Measurements from ENCODE around the gene CDHR1.

CDHR1 gene

DNA sequence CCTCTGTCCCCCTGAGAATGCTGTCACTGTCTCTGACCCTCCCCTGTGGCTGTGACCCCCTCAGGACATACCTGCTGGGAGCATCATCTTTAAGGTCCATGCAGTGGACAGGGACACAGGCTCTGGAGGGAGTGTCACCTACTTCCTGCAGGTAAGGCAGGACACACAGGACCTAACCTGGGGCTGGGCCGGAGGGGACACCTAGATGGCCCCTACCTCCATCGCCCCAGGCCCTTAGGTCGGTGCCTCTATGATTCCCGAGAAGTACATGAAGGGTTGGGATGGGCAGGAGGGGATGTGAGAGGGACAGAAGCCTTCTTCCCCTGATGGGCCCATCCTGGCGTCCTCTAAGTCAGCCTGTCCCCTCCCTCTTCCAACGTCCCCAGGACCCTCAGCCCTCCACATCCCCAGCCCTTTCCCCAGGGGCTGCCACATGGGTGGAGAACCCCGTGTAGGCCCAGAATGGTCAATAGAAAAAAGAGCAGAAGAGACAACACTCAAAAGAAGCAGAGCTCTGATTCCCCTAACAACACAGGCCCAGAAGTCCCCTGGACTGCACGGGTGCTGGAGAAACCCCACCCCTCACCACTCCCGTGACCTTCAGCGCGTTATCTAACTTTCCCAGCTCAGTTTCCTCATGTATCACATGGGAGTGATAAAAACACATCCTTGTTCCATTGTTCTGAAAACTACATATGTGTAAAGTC lies 6.4 kb downstream of the CDHR1 start:
- DNase-seq (ENCODE audit: low spot score) = no peak

DNA sequence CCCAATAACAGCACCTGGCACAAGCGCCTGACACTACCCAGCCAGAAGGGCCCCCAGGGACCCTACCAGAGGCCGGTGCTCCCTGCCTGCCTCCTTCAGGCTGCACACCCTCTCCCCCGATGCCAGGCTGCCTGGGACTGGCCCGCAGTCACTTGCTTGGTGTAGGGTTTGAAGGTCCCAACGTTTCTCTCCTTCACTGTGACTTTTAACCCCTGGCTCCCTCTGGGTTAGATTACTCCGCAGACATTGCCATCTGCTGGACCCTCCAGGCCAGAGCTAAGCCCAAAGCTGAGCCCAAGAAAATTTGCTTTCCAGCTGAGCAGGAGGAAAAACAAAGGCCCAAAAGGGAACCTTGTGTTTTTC lies 6.9 kb downstream of the CDHR1 start:
- no peak for DNase-seq (ENCODE audit: low spot score)

DNA sequence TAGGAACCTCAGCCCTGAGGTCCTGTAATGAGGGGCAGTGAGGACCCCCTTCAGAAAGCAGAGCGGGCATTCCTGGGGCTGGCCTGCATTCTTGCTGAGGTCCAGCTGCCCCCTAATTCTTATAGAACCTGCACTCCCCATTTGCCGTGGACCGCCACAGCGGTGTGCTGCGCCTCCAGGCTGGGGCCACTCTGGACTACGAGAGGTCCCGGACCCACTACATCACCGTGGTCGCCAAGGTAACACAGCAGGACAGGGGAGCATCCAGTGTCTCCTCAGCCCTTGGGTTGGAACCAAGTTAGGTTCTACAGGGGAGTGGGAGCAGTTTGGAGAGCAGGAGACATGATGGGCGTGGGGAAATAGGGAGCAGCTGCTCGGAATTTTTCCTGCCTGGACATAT lies 7.3 kb downstream of the CDHR1 start:
- DNase-seq (ENCODE audit: low spot score) = no peak

DNA sequence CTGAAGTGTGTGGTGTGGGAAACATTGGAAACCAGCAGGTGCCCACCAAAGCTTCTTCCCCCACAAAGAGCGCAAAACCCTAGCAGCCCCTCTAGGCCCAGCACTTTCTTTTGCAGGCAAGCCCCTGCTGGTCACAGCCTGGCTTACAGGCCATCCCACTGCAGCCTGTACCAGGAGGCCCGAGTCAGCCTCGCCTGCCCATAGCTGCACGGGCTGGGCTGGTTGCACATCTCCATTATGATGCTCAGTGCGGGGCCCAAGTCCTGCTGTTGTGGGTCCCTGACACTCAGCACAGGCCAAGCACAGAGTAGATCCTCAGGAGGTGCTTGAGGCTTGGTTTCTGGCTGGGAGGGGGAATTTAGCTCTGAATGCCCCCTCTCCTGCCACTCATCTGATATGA lies 8.0 kb downstream of the CDHR1 start:
- DNase-seq (ENCODE audit: low spot score) = no peak

DNA sequence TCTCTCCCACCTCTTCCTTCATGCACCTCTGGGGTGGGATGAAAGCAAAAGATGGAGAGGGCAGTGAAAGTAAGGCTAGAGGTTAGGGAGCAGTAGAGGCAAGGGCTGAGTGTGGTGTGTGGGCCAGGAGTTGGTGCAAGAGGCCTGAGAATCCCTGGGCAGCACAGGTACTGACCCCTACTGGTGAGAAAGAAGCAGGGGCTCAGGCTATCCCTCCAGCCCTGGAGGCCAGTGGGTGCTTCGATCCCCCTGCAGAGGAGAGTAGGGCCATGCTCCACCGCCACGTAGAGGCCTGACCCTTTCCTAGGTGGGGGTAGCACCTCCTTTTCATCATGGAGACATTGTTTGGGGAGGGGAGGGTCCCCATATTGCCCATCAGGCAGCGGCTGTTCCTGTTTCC lies 9.8 kb downstream of the CDHR1 start:
- no peak for DNase-seq (ENCODE audit: low spot score)

DNA sequence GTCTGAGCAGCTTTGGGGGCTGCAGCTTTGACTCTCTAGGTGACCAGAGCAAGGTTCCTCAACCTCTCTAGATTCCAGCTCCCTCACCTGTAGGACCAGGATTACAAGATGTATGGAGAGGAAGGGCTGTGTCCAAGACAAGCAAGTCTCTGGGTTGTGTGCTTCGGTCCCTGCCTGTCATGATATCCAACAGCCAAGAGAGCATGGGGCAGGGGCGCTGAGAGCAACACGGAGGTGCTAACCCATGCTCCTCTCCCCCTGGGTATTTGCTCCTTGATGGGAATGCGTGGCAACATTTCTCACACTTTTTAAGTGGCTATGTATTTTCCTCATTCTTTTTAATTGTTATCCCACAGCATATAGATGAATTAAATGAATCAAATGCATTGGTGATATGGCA lies 10.3 kb downstream of the CDHR1 start:
- DNase-seq (ENCODE audit: low spot score) = no peak

DNA sequence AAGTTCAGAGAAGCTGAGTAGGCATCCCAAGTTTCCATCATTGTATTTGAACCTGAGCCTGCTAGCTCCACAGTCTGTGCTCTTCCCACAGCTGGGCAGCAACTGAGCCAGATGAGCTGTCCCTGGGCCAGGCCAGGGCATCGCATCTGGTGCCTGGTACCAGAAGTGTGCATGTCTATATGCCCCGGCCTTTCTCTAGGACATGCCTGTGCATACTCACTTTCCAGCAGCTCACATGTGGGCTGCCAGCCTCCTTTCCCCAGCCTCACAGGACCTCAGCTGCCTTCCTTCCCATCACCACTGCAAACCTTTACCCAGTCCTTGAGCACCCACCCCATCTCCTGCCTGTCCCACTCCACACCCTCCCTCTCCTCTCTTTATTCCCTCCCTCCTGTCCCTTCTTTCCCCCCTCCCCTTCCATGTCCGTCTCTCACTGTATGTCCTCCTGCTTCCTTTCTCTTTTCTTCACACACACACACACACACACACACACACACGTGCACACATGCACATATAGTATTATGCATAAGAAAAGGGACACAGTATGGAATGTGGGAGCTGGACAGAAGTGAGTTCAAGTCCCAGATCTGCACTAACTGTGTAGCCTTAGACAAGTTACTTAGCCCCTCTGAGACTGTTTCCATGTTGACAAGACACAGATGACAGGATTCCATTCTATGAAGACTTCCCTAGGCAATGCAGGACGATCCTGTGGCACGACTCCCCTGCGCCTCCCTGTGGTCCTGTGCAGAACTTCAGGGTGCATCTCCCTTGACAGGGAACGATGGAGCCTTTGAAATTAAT lies 10.9 kb downstream of the CDHR1 start:
- peak; percentile 56 for DNase-seq (ENCODE audit: low spot score)

DNA sequence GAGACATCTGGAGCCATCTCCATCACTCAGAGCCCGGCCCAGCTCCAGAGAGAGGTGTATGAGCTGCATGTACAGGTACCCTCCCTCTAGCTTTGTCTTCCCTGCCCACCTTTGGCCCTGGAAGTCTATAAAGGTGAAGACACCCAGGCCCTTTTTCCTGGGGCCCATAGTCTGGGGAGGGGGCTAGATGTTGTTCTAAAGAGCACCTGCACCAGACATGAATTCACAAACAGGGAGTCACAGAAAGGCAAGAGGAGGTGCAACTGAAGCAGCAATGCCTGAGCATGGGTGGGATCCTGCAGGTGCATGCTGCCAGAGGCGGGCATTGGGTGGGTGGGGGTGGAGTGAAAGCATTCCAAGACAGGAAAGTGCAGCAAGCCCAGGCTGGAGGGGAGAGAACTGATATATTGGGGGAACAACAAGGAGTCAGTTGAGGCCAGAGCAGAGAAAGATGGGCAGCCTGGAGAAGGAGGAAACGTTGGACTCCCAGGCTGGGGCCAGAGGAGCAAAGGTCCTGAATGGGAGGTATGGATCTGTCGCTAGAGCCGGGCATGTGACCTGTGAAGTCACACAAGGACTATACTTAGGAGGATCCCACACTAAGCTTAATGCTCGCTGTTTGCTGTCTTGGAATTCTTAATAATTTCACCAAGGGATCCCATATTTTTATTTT lies 11.7 kb downstream of the CDHR1 start:
- no peak for DNase-seq (ENCODE audit: low spot score)

DNA sequence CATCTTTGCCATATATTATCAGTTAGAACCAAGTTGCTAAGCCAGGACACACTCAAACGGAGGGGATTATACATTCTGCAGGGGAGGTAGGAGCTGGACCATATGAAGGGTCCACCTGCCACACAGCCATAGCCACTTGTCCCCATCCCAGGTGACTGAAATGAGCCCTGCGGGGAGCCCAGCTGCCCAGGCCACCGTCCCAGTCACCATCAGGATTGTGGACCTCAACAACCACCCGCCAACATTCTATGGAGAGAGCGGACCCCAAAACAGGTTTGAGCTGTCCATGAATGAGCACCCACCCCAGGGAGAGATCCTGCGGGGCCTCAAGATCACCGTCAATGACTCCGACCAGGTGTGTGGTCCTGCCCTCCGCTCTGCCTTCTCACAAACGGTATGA lies 13.7 kb downstream of the CDHR1 start:
- no peak for DNase-seq (ENCODE audit: low spot score)

DNA sequence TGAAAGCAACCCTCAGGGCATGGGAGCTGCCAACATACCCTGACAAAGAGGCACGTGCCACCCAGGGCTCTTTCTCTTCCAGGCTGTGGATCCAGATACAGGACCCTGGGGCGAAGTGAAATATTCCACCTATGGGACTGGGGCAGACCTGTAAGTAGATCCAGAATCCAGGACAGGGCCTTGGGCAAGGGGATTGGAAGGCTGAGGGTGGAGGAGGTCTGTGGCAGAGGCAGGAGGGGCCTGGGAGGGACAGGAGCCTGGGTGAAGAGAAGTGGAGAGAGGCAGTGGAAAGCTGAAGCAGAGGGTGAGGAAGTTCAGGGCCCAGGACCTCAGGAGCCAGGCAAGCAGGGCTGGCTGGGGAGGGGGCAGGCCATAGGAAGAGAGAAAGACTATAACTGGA lies 17.2 kb downstream of the CDHR1 start:
- no peak for DNase-seq (ENCODE audit: low spot score)

DNA sequence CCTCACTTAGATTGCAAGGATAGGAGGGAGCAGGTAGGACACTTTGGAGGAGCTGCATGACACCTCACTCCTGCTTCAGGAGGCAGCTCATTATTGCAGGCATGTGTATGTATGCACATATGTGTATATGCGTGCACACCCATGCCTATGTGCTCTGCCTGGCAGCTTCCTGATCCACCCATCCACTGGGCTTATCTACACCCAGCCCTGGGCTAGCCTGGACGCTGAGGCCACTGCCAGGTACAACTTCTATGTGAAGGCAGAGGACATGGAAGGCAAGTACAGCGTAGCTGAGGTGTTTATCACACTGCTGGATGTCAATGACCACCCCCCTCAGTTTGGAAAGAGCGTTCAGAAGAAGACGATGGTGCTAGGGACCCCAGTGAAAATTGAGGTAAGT lies 17.7 kb downstream of the CDHR1 start:
- no peak for DNase-seq (ENCODE audit: low spot score)

DNA sequence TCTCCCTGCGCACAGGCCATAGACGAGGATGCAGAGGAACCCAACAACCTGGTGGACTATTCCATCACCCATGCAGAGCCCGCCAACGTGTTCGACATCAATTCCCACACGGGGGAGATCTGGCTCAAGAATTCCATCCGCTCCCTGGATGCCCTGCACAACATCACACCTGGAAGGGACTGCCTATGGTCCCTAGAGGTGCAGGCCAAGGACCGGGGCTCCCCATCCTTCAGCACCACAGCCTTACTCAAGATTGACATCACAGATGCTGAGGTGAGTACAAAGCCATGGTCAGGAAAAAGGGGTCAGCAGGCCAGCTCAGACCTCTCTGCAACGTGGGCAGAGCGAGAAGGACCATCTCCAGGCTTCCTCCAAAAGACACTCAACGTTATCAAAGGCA lies 18.7 kb downstream of the CDHR1 start:
- no peak for DNase-seq (ENCODE audit: low spot score)

DNA sequence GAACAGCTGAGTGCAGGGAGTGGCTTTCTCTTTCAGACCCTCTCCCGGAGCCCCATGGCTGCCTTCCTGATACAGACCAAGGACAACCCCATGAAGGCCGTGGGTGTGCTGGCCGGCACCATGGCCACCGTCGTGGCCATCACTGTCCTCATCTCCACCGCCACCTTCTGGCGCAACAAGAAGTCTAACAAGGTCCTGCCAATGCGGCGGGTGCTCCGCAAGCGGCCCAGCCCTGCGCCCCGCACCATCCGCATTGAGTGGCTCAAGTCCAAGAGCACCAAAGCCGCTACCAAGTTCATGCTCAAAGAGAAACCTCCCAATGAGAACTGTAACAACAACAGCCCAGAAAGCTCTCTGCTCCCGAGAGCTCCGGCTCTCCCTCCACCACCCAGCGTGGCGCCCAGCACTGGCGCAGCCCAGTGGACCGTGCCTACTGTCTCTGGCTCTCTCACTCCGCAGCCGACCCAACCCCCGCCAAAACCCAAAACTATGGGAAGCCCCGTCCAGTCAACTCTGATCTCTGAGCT lies 19.8 kb downstream of the CDHR1 start:
- DNase-seq (ENCODE audit: low spot score) = no peak

DNA sequence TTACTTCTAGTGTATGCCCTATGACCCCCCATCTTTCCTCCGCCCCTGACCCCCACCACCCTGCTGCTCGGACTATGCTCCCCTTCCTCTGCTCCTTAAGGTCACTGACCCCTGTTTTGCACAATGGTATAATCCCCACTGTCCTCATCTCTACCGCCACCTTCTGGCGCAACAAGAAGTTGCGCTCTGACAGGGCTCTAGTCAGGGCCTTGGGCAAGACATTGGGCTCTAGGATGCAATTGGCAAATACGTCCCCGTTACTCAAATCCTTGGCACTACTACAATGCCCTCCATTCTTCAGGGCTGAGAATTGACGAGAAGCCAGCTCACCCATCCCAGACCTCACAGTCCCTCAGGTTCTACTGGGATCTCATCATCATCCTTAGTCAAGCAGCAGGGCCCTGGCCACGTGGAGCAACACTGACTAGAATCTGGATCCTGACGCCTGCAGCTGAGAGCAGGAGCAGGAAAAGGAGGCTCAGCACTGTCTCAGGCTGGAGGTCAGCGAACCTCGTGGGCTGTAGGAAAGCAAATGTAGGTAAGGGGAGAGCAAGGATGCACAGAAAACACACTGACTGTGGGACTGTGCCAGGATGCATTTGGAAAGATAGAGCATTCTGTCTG lies 20.4 kb downstream of the CDHR1 start:
- no peak for DNase-seq (ENCODE audit: low spot score)

DNA sequence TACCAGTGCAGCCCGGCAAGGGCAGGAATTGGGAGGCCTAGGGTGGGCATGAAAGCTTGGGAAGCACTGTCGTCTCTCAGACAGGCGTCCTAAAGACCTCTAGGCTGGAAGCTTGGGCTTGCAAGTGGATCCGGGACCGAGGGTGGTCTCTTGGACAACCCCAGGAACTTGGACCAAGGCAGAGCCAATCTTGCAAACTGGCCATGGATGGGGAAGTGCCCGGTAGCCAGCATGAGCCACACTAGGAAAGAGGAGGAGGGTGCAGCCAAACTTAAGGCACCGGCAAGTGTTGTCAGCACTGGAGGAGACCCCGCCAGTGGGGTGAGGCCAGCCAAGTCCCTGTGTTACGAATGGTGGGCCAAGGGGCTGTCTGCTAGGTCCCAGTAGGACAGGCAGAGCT lies 22.5 kb downstream of the CDHR1 start:
- no peak for DNase-seq (ENCODE audit: low spot score)

DNA sequence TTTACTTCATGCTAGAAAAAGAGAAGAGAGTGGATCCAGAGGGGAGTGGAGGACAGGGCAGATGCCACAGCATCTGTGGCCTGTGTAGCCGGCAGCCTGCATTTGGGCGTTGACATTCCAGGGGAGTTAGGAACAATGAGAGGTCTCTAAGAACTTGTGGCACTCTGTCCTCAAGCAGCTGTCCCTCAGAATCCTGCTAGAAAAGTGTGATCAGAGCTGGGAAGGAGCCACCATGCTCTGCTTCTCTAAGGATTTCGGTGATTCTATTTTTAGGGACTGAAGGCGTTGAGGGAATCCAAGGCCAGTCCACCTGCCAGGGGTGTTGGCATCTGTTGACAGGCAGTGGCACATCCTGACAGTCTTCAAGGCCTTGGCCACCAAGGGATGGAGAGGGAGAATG lies 23.4 kb downstream of the CDHR1 start:
- DNase-seq (ENCODE audit: low spot score) = no peak

DNA sequence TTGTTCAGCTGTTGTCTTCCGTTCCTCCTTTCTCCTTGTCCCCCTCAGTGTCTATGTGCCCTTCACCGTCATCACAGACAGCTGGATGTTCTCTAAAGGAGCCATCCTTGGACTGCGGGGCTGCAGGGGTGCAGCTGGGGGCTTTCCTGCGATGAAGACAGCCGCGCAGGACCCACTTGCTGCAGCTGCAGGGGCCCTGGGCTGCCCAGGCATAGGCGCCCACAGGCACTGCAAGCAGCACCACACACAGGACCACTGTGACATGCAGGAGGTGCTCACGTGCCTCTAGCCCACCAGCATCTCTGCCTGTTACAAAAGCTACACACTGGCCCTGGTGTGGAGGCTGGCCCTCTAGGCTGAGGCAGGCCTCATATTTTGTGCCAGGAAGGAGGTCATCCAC lies 27.6 kb downstream of the CDHR1 start:
- no peak for DNase-seq (ENCODE audit: low spot score)

DNA sequence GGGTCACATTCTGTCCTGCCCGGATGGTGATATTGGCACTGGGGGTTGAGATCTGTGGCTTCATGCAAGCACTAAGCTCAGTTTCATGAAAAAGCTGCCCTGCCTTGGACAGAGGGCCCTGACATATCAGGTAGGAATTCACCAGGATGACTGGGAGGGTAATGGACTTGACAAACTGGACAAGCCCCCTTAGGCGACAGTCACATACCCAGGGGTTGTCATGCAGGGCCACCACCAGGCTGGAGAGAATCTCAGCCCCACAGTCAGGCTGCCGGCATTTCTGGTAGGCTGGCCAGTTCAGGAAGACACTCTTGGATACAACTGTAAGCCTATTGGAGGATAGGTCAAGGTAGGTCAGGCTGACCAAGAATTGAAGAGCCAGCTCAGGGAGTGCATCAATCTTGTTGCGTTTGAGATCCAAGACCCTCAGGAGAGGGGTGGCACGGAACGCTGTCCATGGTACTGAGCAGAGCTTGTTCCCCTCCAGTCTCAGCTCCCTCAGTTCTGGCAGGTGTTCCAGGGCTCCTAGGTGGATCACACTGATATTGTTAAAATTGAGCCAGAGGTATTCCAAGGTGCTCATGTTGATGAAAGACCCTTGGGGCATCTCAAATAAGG lies 30.2 kb downstream of the CDHR1 start:
- DNase-seq (ENCODE audit: low spot score) = no peak

DNA sequence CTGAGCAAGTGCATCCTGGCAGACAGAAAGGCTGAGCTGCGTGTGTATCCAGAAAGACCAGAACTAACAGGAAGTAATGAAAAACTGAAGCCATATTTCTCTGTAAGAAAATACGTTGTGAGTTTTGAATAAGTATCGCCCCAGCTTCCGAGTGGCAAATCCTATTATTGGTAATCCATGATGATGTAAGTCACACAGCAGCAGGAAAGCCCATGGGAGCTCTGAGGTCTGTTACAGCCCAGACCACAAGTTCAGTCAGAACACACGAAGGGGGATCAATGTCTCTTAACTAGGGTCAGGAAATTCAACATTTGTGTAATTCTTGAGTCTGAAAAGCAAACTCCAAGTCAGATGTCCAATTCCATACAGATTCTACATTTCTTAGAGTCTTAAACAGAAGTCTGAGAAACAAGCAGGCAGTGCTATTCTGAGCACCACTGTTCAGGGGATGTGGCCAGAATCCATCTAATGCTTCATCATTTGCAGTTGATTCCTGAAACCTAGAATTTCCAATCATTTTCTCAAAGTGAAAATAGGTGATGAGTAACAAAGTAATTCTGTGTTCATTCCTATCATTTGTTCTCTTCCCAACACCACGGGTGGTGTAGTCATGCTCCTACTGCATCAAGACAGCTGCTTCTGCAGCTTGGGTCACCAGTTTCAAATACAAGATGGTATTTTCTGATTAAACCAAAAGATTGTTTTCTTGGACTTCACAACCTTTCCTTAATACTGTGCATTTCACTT lies 31.3 kb downstream of the CDHR1 start, which contains the start of gene LRIT2:
TSS of gene LRIT2 (minus strand) at position 118 of the 747 bp plus-strand sequence. CDS start at position 94, 24 bp downstream.
- no peak for DNase-seq (ENCODE audit: low spot score)

DNA sequence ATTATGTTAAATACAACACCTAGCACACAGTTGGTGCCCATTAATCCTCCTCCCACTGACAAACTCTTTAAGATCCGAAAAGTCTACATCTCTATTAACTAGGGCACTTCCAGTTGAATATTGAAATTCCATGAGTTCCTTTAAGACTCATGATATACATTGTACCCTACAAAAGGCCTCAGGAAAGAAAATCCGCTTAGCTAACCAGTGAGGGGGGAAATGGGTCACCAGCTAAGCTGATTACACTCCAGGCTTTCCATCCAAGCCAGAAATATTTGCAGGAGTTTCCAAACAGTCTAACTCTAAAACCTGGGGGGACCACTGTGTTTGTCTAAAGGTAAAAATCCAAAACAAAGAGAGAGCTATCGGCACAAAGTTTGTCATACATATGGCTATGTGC lies 32.3 kb downstream of the CDHR1 start:
- DNase-seq (ENCODE audit: low spot score) = no peak

DNA sequence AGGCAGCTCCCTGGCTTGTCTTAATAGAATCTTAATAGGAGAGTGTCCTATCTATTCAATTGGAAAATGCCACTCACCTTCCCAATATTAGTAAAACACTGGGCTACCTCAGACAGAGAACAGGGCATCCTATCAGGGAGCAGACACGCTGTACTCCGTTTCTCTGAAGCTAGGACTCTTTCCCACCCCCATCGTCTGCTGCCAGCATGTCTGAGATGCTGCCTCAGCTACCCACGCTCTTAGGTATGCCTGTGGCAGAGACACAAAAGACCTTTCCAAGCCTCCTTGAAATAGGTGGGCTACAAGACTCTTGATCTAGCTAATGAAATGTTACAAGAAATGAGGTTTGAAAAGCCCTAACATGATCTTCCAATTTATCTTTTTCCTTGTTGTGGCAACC lies 33.5 kb downstream of the CDHR1 start:
- no peak for DNase-seq (ENCODE audit: low spot score)
